ENCODE results near the gene ERCC5. TPM values are rescaled to one million over a fixed set of nuclear protein-coding genes. Genes with fewer than 3 reads are reported as not detected.

Gene ERCC5
- total RNA-seq, 2 donors from 2014 or later, result 38.2 to 40.0 TPM

- Histone ChIP-seq H3K4me3 (no peak overlapping the region), H3K4me1 (peaks cover 0 to 6% of the 10 kb centered on the region in 2 donors), H3K9me3 (no peaks in the 10 kb centered on the region), H3K27ac (no peak overlapping the region), H3K36me3 (no peaks in the 10 kb centered on the region), H3K27me3 (no peaks in the 10 kb centered on the region)
- no peak for DNase-seq (ENCODE audit: low spot score)
- no peak for TF ChIP-seq CTCF (IDR thresholded peaks at IDR 0.05)
Measured at GRCh38 chr13:102911336-102911735, 65.5 kb downstream of the ERCC5 start.

- Histone ChIP-seq H3K4me1 (peaks cover 0 to 6% of the 10 kb centered on the region in 2 donors), H3K36me3 (no peaks in the 10 kb centered on the region), H3K9me3 (no peaks in the 10 kb centered on the region), H3K27me3 (no peaks in the 10 kb centered on the region), H3K4me3 (no peak overlapping the region), H3K27ac (no peak overlapping the region)
- TF ChIP-seq CTCF (IDR thresholded peaks at IDR 0.05), result no peak
- DNase-seq (ENCODE audit: low spot score), result no peak
Measured at GRCh38 chr13:102912599-102912998, 66.8 kb downstream of the ERCC5 start.

DNA sequence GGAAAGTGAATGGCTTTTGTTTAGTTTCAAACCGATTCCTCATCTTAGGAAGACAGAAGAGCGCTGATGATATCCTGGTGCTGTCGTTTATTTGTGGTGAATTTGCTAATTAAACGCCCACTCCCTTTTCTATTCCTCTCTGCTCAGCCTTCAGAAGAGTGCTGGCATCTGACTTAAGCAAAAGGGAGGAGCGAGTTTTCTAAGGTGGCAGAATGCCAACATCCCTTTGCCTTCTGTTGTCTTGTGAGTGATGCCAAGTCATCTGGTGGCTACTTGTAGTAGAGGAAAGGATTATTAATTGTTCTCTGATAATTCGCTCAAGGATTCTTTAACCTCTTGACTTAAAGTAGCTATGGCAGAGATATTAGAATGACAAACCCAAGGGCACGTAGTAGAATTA, 68.1 kb downstream of the ERCC5 start:
- no peaks in the 10 kb centered on the region for H3K36me3 ChIP-seq
- H3K4me3 ChIP-seq, result no peak overlapping the region
- TF ChIP-seq CTCF (IDR thresholded peaks at IDR 0.05), result no peak
- H3K27ac ChIP-seq, result no peak overlapping the region
- no peaks in the 10 kb centered on the region for H3K9me3 ChIP-seq
- no peak for DNase-seq (ENCODE audit: low spot score)
- no peaks in the 10 kb centered on the region for H3K27me3 ChIP-seq
- peaks cover 0 to 6% of the 10 kb centered on the region in 2 donors for H3K4me1 ChIP-seq

DNA sequence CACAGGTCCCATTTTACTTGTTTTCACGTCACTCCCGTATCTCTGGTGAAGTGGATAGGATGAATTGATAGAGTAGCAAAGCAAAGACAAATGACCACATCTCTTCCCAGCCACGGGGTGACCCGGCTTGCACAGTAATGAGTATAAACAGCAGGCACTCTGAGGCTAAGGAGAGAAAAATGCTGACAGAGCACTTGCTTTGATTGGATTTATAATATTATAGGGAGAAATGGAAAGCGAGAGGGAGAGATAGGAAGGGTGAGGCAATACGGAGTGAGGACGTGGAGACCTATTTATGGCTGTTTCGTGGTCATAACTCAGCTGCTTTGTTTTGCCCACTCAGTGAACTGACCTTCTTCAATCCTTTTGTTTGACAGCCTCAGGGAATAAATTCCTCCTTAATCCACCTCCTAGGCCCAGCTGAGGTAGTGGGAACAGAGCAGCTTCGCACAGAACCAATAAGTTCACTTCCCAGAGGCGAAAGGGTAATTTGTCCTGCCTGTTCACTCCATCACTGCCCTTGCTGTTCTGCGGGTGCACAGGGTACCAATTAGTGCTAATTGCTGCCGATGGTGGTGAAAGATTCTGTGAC, 68.6 kb downstream of the ERCC5 start:
- Histone ChIP-seq H3K9me3 (no peaks in the 10 kb centered on the region), H3K36me3 (no peaks in the 10 kb centered on the region)

GRCh38 chr13:102915393-102915930, 69.6 kb downstream of the ERCC5 start:
- no peaks in the 10 kb centered on the region for H3K9me3 ChIP-seq
- no peak overlapping the region for H3K4me3 ChIP-seq
- H3K4me1 ChIP-seq, result peaks cover 0 to 6% of the 10 kb centered on the region in 2 donors
- no peaks in the 10 kb centered on the region for H3K36me3 ChIP-seq
- H3K27ac ChIP-seq, result no peak overlapping the region
- H3K27me3 ChIP-seq, result no peaks in the 10 kb centered on the region
- no peak for TF ChIP-seq CTCF (IDR thresholded peaks at IDR 0.05)
- DNase-seq (ENCODE audit: low spot score), result no peak

More for the DNA sequence above, 68.6 kb downstream of the ERCC5 start:
- no peak overlapping the region for H3K27ac ChIP-seq
- no peak overlapping the region for H3K4me3 ChIP-seq
- peaks cover 0 to 6% of the 10 kb centered on the region in 2 donors for H3K4me1 ChIP-seq
- no peak for TF ChIP-seq CTCF (IDR thresholded peaks at IDR 0.05)
- H3K27me3 ChIP-seq, result no peaks in the 10 kb centered on the region
- DNase-seq (ENCODE audit: low spot score), result no peak

DNA sequence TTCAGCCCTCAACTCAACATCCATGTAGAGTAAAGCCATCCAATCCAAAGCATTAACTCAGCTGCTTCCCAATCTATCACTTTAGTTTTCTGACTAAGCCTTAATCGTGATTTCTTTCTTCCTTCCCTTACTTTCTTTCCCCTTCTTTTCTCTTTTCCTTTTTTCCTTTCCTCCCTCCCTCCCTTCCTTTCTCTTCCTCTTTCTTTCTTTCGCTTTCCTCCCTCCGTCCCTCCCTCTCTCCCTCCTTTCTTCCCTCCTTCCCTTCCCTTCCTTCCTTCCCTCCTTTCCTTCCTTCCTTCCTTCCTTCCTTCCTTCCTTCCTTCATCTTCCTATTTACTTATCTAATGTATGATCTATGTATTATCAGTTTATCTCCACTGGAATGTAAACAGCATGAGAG, 71.2 kb downstream of the ERCC5 start:
- Histone ChIP-seq H3K4me3 (no peak overlapping the region), H3K27me3 (no peaks in the 10 kb centered on the region), H3K27ac (no peak overlapping the region)

More for the DNA sequence above, 71.2 kb downstream of the ERCC5 start:
- Histone ChIP-seq H3K36me3 (no peaks in the 10 kb centered on the region), H3K4me1 (peaks cover 0 to 6% of the 10 kb centered on the region in 2 donors), H3K9me3 (no peaks in the 10 kb centered on the region)
- no peak for DNase-seq (ENCODE audit: low spot score)
- TF ChIP-seq CTCF (IDR thresholded peaks at IDR 0.05), result no peak

All from right atrium auricular region (tissue), 2 donors.